ENCODE data around the gene TAGLN.
"Not testable (repeated sequence)": the region's sequence is repeated elsewhere in the genome, so short reads cannot be mapped to it uniquely, and the experiment has no call there.

The TAGLN gene

GRCh38 chr11:117195761-117196160 is 3.4 kb upstream of the TAGLN start:
- no peak for DNase-seq (ENCODE audit: low read depth)

GRCh38 chr11:117197006-117197405 is 2.2 kb upstream of the TAGLN start:
- DNase-seq (ENCODE audit: low read depth) = no peak

GRCh38 chr11:117197516-117198456 is 1.4 kb upstream of the TAGLN start:
- no peak for DNase-seq (ENCODE audit: low read depth)

GRCh38 chr11:117198613-117199012 is 557 bp upstream of the TAGLN start:
- no peak for DNase-seq (ENCODE audit: low read depth)

- no peak for DNase-seq (ENCODE audit: low read depth)
Measured at GRCh38 chr11:117199916-117200812, 994 bp downstream of the TAGLN start.

- DNase-seq (ENCODE audit: low read depth) = no peak
Measured at GRCh38 chr11:117200813-117201657, 1.9 kb downstream of the TAGLN start.

- DNase-seq (ENCODE audit: low read depth) = no peak
Measured at GRCh38 chr11:117201658-117202305, 2.6 kb downstream of the TAGLN start.

GRCh38 chr11:117202386-117203068 is 3.4 kb downstream of the TAGLN start:
- DNase-seq (ENCODE audit: low read depth) = no peak

GRCh38 chr11:117203069-117203407 is 3.9 kb downstream of the TAGLN start:
- DNase-seq (ENCODE audit: low read depth) = no peak

GRCh38 chr11:117204283-117205080 is 5.3 kb downstream of the TAGLN start:
- DNase-seq (ENCODE audit: low read depth) = no peak

GRCh38 chr11:117205211-117205818 is 6.1 kb downstream of the TAGLN start:
- DNase-seq (ENCODE audit: low read depth) = no peak

GRCh38 chr11:117206111-117206510 is 6.9 kb downstream of the TAGLN start:
- not testable (repeated sequence) for DNase-seq (ENCODE audit: low read depth)

GRCh38 chr11:117206859-117207258 is 7.7 kb downstream of the TAGLN start:
- DNase-seq (ENCODE audit: low read depth) = not testable (repeated sequence)

- not testable (repeated sequence) for DNase-seq (ENCODE audit: low read depth)
Measured at GRCh38 chr11:117207481-117207880, 8.3 kb downstream of the TAGLN start.

GRCh38 chr11:117208710-117209109 is 9.5 kb downstream of the TAGLN start:
- DNase-seq (ENCODE audit: low read depth) = not testable (repeated sequence)

- DNase-seq (ENCODE audit: low read depth) = not testable (repeated sequence)
Measured at GRCh38 chr11:117209351-117210125, 10.4 kb downstream of the TAGLN start.

- no peak for DNase-seq (ENCODE audit: low read depth)
Measured at GRCh38 chr11:117210620-117211019, 11.4 kb downstream of the TAGLN start.

GRCh38 chr11:117212697-117213355 is 13.7 kb downstream of the TAGLN start:
- no peak for DNase-seq (ENCODE audit: low read depth)
